DND-41 (cell line): Measurements from ENCODE around the gene RAB9A.

Experiments
- ATAC-seq: fragments of 200-7000 bp; cut with Tn5 transposase; 3 replicates; pipeline ENCODE4 v1.9.1; 2021; ENCODE audit warnings: low read depth; ENCODE audit not compliant: insufficient read depth
- DNase-seq: peaks from one replicate; pipeline ENCODE4 v3.0.0-alpha.2; 2020
- H2AFZ ChIP-seq: 2 replicates; pipeline ENCODE4 v1.6.0; 2012; ENCODE audit warnings: low read depth, low read length
- H3K27ac ChIP-seq: 2 replicates; pipeline ENCODE4 v1.5.1; 2012; ENCODE audit warnings: low read length, inconsistent platforms
- H3K27me3 ChIP-seq: fragments of 200-600 bp; sonication (generic); 2 replicates; pipeline ENCODE4 v1.6.0; 2012; ENCODE audit warnings: low read length, mild to moderate bottlenecking, inconsistent platforms; ENCODE audit not compliant: insufficient read depth, poor library complexity
- H3K36me3 ChIP-seq: 2 replicates; pipeline ENCODE4 v1.5.1; 2012; ENCODE audit warnings: low read length, inconsistent platforms; ENCODE audit not compliant: insufficient read depth
- H3K4me1 ChIP-seq: 2 replicates; pipeline ENCODE4 v1.5.1; 2012; ENCODE audit warnings: mild to moderate bottlenecking, low read length; ENCODE audit not compliant: insufficient read depth
- H3K4me2 ChIP-seq: 2 replicates; pipeline ENCODE4 v1.6.0; 2012; ENCODE audit warnings: mild to moderate bottlenecking, moderate library complexity, low read length, inconsistent platforms; ENCODE audit not compliant: insufficient read depth
- H3K4me3 ChIP-seq, 2 experiments: fragments of 200-600 bp in 1 of 2; shearing (Covaris generic) in 1 of 2; 2 replicates each; pipeline ENCODE4 v1.5.1; 2012 to 2016; ENCODE audit warnings: inconsistent platforms in 2 of 2, low read length in 2 of 2, mild to moderate bottlenecking in 2 of 2, low read depth in 1 of 2, moderate library complexity in 1 of 2
- H3K79me2 ChIP-seq: 2 replicates; pipeline ENCODE4 v1.6.0; 2012; ENCODE audit warnings: low read length, inconsistent platforms; ENCODE audit not compliant: insufficient read depth
- H3K9ac ChIP-seq: 2 replicates; pipeline ENCODE4 v1.6.0; 2012; ENCODE audit warnings: low read depth, mild to moderate bottlenecking, inconsistent platforms, low read length, moderate library complexity
- H3K9me3 ChIP-seq: 2 replicates; pipeline ENCODE4 v1.5.1; 2012; ENCODE audit warnings: low read length, moderate library complexity, mild to moderate bottlenecking, inconsistent platforms; ENCODE audit not compliant: insufficient read depth, severe bottlenecking
- H4K20me1 ChIP-seq: 2 replicates; pipeline ENCODE4 v1.6.0; 2012; ENCODE audit warnings: low read length; ENCODE audit not compliant: insufficient read depth
- CTCF ChIP-seq: IDR thresholded peaks from 2 replicates; pipeline ENCODE4 v1.5.1; 2012; ENCODE audit warnings: borderline replicate concordance, low read length, moderate library complexity, mild to moderate bottlenecking; ENCODE audit not compliant: poor library complexity, severe bottlenecking; ENCODE audit errors: extremely low read depth
- EZH2 ChIP-seq: IDR thresholded peaks from 3 replicates; pipeline ENCODE4 v1.6.1; 2012; ENCODE audit warnings: borderline replicate concordance, low read depth, mild to moderate bottlenecking, moderate library complexity, low read length, inconsistent platforms; ENCODE audit not compliant: severe bottlenecking

The RAB9A gene

GRCh38 chrX:13661735-13662288 lies 27.1 kb upstream of the RAB9A start:
- Histone ChIP-seq H4K20me1 (no peaks in the 10 kb centered on the region), H3K9me3 (no peaks in the 10 kb centered on the region), H3K27ac (no peak overlapping the region), H3K36me3 (peaks cover 13% of the 10 kb centered on the region), H3K79me2 (no peaks in the 10 kb centered on the region), H3K4me1 (peaks cover 4% of the 10 kb centered on the region; the same call in 1 of the 2 replicates), H3K4me2 (no peak overlapping the region), H3K27me3 (no peaks in the 10 kb centered on the region), H2AFZ (no peak overlapping the region), H3K4me3 (no peak overlapping the region), H3K9ac (no peak overlapping the region)
- TF ChIP-seq CTCF (no peak), EZH2 (no peak)
- ATAC-seq (no peak), DNase-seq (no peak)

- peaks cover 13% of the 10 kb centered on the region for H3K36me3 ChIP-seq
- H3K4me2 ChIP-seq = no peak overlapping the region
- no peaks in the 10 kb centered on the region for H3K79me2 ChIP-seq
- H3K27ac ChIP-seq = no peak overlapping the region
- H3K9me3 ChIP-seq = no peaks in the 10 kb centered on the region
- ATAC-seq (no peak), DNase-seq (no peak)
- H3K4me3 ChIP-seq = no peak overlapping the region
- no peaks in the 10 kb centered on the region for H4K20me1 ChIP-seq
- peaks cover 4% of the 10 kb centered on the region; the same call in 1 of the 2 replicates for H3K4me1 ChIP-seq
- no peak overlapping the region for H2AFZ ChIP-seq
- H3K9ac ChIP-seq = no peak overlapping the region
- no peaks in the 10 kb centered on the region for H3K27me3 ChIP-seq
- no peak for TF ChIP-seq CTCF
- no peak for TF ChIP-seq EZH2
Observed at GRCh38 chrX:13662355-13662791, 26.6 kb upstream of the RAB9A start.

- no peaks in the 10 kb centered on the region for H3K27me3 ChIP-seq
- no peak for TF ChIP-seq CTCF
- no peak for TF ChIP-seq EZH2
- H4K20me1 ChIP-seq = no peaks in the 10 kb centered on the region
Observed at GRCh38 chrX:13664020-13664419, 24.9 kb upstream of the RAB9A start.

GRCh38 chrX:13666836-13667235 lies 22.1 kb upstream of the RAB9A start:
- peaks cover 11% of the 10 kb centered on the region for H3K36me3 ChIP-seq
- H3K4me3 ChIP-seq = no peak overlapping the region
- H3K79me2 ChIP-seq = no peaks in the 10 kb centered on the region
- no peak overlapping the region for H3K4me2 ChIP-seq
- DNase-seq (no peak), ATAC-seq (no peak)
- no peak for TF ChIP-seq CTCF
- no peak for TF ChIP-seq EZH2
- no peaks in the 10 kb centered on the region for H3K9me3 ChIP-seq
- H3K9ac ChIP-seq = no peak overlapping the region
- no peaks in the 10 kb centered on the region for H3K27me3 ChIP-seq
- H4K20me1 ChIP-seq = no peaks in the 10 kb centered on the region
- no peak overlapping the region for H3K27ac ChIP-seq
- H3K4me1 ChIP-seq = peaks cover 3% of the 10 kb centered on the region; the same call in 1 of the 2 replicates
- no peak overlapping the region for H2AFZ ChIP-seq

More at GRCh38 chrX:13664020-13664419, 24.9 kb upstream of the RAB9A start:
- ATAC-seq = no peak
- H3K79me2 ChIP-seq = no peaks in the 10 kb centered on the region
- H3K4me1 ChIP-seq = 0 out of 2 replicates have a peak, but pooled peaks cover under 1% of the 10 kb centered on the region
- peaks cover 13% of the 10 kb centered on the region for H3K36me3 ChIP-seq
- no peak overlapping the region for H3K4me3 ChIP-seq
- H3K9me3 ChIP-seq = no peaks in the 10 kb centered on the region
- DNase-seq = no peak
- no peak overlapping the region for H3K4me2 ChIP-seq
- H3K9ac ChIP-seq = no peak overlapping the region
- H2AFZ ChIP-seq = no peak overlapping the region
- no peak overlapping the region for H3K27ac ChIP-seq
